GM19452 (cell line): ENCODE measurements around the gene CACNB2.

Experiments
- ATAC-seq: cut with Tn5 transposase; IDR thresholded peaks from one replicate; pipeline ENCODE4 v1.9.1; 2021; ENCODE audit not compliant: unreplicated experiment

CACNB2 gene

DNA sequence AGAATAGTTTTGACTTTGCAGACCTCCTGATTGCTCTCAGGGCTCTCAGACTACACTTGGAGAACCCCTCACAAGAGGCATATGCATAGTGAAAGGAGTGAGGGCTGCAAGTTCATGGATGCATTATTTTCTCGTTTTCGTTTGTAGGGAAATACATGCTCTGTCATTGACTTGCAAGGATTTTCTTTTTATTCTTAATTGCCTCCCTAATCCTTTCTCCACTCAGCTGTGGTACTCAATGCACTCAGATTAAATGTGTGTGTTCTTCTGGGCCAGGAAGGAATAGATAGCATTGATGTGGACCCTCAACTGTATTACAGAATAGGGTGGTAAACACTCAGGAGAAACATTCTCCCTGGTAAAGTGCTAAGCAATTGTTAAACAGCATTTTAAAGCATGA is 188.7 kb downstream of the CACNB2 start:
- no peak for ATAC-seq

DNA sequence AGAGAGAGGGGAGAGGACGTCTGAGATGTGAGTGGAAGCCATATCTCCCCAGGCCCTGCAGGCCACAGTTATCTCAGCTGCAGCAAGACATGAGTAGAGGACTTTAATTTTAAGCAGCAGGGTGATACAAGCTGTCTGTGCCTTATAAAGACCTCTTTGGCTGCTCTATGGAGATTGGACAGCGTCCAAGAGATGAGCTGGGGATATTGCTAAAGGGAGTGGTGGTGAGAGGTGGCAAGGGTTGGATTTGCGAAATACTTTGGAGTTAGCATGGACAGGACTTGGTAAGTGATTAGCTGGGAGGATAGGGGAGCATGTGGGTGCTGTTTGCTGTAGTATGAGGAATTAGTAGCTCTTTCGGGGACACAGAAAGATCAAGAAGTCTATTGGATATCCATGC is 191.8 kb downstream of the CACNB2 start:
- no peak for ATAC-seq

DNA sequence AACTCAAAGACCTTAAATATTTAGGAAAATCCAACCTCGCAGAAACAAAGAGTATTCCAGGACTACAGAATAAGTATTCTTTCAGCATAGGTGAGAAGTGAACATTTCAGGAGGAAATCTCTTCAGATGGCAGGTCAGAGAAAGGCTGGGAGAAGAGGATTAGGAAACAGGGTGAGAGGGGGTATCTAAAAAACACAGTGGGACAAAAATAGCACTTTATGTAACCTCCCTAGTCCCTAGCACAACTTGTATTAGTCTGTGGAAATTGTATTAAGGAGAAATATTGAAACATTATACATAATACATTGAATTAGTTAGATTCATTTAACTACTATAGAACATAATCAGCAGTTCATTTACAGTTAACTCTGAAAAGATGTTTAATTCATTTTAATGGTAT is 192.3 kb downstream of the CACNB2 start:
- ATAC-seq: no peak

DNA sequence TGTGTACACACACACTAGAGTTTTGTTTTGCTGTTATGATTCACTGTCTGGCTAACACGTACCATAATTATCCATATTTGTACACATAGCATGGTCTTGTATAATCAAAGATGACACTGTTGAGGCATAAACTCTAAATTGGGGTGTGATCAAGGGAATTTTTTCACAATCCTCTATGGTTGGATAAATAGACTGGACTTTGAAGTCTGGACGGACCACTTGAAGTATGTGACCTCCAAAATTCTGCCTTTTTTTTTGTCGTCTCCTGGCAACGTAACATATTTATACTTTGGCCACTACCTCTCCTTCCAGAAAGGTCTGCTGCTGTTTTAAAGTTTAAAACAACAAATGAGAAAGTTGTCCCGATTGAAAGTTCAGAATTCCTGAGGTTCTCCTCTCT is 193.4 kb downstream of the CACNB2 start:
- no peak for ATAC-seq

DNA sequence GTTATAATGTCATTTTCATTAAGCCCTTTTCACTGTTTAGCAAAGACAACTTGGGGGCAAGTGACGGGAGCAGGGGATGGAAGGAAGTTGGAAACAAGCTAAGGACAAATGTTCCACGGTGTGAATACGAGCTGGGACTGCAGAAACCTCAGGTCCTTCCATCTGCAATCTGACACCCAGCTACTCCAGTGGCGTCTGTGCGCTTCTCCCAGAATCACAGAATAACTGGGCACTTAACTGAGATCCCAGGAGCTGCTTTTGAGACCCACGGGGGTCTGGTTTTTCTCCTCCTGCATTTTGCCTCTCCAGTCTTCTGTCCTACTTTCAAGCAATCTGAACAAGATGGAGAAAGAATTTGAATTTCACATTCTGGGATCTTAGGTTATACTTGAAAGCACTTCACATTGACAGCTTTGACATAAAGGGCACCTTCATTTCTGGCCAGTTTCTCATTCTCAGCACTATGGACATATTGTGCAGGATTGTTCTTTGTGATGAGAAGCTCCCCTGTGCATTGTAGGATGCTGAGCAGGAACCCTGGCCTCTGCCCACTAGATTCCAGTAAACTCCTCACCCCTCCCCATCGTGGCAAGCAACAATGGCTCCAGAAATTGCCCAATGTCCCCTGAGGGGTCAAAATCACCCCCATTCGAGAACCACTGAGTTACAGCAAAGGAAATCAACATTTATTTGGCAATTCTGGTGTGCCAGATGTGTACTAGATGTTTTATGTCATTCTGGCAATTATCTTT is 194.1 kb downstream of the CACNB2 start:
- no peak for ATAC-seq

DNA sequence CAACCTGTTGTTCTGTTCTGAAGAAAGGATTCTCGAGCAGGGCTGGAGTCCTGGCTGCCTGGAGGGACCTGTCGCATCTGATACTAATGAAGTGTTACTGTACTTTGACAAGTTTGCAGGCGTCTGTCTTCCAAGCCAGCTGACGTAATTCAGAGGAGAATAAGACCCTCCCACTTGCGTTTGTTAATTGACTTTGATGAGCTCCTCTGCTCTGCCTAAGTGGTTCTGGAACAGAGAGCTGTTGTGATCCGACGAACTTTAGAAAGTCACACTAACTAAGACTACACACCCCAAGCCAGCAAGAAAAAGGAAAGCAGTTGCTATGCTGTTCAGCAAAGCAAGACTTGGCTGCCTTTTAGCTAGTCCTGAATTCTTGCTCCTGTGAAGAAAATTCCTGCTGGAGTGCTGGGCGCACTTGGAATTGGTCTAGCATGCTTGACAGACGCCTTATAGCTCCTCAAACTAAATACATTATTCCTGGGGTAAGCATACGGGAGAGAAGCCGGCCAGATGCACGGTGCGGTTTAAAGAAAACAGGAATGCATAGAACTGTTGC is 200.3 kb downstream of the CACNB2 start:
- ATAC-seq: no peak

DNA sequence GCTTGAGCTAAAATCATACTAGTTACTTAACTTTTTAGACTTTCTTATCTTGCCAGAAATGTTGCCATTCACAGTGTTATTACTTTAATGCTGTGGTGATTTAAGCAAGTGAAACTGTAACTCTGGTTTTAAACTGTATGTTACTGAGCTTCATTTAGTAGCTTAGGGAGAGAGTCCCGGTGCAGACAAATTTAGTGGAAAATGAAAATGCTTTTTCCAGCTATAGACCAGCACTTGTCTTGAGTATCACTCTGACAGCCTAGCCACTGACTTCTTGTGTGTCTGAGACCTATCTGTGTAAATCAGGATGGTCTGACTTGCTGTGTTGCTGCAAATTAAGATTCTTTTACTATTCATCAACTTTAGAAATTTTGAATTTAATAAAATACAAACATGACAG is 200.8 kb downstream of the CACNB2 start:
- no peak for ATAC-seq

DNA sequence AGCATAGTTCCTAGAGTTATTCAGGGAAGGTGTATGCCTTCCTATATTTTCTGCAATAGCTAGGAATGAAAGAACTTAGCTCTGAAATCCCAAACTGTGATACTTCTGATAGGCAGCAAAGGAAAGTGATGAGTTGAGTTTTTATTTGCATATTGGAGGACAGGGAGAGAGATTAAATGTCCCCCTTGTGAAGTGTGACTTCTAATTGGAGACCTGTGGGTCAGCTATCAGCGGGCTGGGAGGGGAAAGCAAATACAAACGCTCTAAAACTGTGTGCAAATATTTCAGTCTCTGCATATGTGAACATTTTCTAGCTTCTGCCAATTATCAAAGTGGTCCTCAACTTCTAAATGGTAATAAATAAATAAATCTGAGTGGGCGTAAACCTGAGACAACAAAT is 203.3 kb downstream of the CACNB2 start:
- no peak for ATAC-seq

DNA sequence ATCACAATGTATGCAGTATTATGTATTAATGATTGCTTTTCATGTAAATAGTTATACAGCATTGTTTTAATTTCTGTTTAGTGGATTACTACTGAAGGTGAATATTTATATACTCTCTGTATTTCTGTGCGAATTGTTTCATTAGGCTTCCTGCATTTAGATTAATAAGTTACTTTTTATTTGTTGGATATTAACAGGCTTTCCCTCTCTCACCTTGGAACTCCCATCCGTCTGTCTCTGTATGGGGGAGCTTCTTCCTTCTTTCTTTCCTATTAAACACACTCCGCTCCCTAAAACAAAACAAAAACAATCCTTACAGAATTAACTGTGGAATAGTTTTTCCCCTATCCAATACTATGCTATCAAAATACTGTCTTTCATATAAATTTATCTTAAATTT is 205.1 kb downstream of the CACNB2 start:
- ATAC-seq: no peak

DNA sequence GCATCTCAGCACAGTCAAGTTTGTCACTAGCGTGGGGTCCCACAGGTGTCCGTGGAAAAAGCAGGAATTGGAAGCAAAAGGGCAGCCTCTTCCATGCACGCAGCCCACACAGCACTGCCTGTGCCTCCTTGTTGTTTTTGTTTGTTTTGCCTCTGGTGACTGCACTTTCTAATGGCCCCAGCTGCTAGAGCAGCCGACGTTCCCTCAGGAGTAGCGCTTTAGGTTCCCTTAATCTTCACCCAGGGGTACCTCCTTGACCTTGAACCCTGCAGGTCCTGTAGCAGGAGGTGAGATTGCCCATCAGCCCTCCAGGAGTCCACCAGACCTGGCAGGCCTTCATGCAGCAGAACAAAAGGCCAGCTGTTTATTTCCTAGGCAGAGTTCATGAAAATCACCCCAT is 210.1 kb downstream of the CACNB2 start:
- ATAC-seq: no peak

DNA sequence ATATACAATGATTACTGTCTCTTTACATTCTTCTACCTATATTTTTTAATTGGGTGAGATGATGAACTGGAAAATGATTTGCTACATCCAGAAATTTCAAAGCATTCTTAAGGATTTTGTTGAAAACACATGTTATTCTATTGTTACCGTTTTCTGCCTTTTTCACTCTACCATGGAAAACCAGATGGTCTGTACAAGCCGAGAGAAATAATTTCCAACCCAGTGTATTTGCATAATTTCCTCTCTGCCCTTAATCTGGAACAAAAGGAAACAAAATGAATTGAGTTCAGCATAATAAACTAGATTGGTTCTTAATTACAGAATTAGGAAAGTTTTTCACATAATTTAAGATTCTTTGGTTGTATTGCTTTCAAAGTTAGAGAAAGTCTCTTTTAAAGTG is 211.2 kb downstream of the CACNB2 start:
- no peak for ATAC-seq

DNA sequence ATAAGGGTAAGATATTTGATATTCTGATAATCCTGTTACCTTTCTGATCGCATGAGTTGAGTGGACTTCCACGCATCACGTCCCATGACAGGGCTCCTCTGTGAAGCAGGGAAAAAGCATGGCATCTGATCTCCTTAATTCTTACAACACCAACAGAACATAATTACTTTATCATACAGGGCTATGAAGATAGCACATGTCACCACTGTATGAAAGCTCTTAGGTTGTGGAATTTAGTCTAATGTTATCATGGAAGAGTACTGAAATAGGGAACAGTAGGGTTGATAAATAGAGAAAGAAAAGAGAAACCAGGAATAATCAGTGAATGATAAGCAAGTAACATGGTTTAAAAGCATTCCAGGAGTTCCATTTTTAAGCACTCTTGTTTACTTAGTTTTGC is 212.0 kb downstream of the CACNB2 start:
- no peak for ATAC-seq

DNA sequence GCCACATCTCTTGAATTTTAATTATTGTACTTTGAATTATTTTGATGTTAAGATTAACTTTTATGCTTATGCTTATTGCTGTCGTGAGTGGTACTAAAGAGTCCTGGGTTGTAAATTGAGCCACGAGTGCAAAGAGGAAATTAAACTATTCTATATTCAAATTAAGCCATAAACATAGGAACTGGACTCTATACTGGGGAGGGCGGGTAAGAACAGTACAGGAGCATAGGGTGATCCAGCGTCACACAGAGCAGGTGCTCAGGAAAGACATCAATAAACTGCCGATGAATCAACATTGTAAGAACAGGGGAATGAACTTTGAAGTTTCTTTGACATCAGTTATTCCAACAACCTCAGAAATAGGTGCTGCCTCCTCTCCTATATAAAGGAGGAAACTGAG is 219.6 kb downstream of the CACNB2 start:
- no peak for ATAC-seq

DNA sequence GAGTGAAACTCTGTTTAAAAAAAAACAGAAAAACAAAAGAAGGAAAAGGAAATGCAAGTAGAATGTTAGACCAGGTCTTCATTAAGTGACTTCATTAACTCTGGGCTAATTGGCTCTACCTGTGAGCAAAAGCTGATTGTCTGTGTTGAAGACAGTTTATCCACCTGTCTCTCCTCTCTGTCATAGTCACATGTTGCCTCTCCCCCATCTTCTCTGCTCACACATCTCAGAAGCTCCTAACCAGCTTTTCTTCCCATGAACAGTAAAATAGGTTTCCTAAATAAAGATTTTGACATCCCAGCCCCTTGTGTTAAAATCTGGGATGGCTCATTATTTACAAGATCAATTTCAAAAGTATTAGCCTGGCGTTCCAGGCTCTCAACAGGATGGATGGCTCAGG is 222.7 kb downstream of the CACNB2 start:
- no peak for ATAC-seq

DNA sequence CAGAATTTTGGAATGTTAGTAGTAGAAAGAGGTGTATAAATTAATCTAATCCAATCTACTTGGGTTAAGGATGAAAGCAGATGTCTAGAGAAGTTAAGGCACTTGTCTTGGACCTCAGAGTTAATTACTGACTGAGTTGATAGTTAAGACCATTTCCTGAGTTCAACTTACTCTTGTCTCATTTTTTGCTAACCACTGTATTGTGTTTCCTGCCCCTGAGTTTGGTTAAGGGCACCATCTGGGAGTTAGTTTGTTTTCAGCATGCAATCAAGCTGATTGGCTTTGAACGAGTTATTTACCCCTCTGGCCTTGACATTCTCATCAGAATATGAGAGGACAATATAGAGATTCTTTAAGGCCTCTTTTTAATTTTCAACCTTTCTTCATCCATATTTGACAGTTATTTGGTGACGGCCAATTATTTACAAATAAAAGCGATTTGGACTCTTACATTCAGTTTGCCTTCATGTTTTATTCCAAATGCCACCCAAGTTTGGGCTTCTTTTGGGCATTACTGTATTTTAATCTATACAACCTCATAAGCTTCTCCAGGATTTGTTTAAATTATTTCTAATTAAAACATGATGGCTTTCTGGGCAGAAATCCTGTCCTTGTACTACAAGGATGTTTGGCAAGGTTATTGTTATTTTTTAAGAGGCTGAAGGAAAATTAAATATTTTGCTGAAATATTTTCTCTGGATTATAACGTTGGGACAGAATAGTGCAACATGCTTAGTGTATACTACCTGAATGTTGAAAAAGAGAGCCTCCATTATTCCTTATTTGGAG is 225.0 kb downstream of the CACNB2 start:
- peak; percentile 86 for ATAC-seq

DNA sequence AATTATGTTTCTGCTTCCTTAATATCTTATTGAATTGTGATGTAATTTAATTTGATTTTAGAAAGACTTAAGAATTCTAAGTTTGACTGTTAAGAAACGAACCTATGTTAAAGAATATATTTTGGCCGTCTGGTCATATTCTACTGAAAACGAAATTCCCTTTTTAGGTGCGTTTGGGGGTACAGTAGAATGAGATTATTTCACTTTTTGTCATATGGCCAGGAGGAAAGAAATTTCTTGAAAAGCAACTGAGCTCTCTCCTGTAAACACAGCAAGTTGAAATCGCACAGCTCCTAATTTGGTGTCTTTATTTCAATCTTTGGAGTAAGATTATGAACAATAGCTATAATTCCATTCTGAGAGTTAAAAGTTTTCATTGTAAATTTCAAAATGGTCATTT is 227.6 kb downstream of the CACNB2 start:
- ATAC-seq: no peak

DNA sequence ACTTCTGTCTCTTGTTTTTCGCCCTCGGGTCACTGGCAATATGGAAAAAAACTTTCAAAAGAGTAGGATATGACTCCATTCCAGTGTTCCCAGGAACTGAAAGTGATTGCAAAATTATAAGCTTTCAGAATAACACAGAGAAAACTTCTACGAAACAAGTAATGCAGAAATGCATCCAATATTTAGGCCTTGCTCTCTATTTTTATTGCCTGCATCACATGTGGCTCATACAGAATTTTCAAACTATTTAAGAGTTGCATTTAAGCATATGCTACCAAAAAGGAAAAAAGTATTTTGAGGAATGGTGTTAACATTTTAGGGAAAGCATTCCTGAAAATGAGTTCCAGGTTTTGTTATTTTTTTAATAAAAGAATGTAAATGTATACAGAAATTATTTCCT is 228.0 kb downstream of the CACNB2 start:
- ATAC-seq: no peak

DNA sequence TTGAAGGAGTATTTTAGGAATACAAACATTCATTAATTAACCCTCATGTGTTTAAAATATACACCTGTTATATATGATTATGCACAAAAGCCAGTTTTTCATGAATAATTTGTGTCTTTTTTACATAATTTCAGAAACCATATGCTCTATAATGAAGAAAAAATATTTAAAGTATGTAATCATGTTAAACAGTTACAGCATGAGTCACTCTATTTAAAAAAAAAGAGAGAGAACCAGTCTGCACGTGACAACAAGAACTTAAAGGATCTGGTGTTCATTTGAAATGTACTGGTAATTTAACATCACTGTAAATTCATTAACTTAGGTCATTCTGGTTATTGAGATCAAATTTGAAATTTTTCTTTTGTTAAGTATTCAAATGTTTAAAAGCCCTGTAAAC is 228.5 kb downstream of the CACNB2 start:
- no peak for ATAC-seq

DNA sequence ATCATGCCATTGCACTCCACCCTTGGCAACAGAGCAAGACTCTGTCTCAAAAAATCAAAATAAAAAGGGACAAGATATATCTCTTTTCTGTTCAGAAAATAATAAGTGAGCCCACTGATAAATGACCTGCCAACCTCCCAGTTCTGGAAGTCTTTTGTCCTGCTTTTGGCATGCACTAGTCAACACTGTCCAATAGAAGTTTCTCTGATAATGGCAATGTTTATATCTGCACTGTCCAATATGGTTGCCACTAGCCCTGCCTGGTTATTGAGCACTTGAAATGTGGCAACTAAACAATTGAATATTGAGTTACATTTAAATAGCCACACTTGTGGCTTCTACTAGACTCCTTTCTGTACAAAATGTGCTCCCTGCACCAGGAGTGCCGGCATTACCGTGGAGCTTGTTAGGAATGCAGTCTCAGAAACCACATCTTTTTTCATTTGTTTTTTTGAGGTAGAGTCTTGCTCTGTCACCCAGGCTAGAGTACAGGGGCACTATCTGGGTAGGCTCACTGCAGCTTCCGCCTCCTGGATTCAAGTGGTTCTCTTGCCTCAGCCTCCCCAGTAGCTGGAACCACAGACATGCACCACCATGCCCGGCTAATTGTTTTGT is 229.7 kb downstream of the CACNB2 start:
- no peak for ATAC-seq

DNA sequence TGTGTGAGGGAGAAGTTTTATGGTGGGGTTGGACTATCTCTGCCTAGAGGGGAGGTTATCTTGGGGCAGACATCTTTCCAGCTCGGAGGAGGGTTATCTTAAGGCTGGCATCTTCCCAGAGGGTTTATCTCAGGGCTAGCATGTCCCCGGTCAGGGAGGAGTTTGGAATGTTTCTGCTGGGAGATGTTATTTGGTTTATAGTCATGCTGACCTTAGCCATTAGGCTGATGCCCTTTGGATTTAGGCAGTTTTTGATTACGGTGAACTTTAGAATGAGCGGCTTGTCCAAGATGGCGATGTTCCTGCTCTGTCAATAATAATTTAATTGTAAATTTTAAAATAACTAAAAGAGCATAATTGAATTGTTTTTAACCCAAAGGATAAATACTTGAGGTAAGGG is 236.4 kb downstream of the CACNB2 start:
- no peak for ATAC-seq

DNA sequence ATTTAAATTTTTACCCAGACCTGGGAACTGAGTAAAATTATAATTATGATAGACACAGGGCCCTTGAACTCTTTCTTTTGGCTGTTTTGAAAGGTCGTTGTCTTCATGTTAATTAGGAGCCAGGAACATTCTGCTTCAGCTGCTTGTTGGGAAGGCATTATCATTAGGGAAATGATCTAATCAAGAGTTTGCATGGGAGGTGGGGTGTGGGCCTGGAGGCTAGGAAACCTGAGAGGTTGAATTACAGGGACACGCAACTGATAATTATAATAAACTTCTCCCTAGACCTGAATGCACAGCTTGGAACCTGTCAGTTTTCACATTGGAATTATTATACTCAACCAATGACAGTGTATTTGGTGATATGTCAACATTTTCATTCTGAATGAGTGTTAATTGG is 237.7 kb downstream of the CACNB2 start:
- ATAC-seq: no peak

DNA sequence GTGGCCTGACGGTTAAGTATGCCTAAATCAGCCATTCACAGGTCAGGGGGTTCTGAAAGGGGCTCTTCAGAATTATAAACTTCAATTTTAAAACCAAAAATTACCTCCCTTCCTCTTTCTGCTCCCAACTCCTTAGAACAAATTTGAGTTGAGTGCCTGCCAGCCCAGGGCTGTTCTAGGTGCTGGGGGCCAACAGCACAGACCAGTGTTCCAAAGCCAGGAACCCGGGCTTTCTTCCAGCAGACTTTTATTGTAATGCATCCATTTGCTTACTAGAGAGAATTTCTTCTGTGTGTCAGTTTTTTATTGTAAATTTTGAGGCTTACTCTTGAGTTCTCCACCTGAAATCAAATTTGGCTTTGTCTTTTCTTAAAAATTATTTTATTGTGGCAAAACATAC is 238.5 kb downstream of the CACNB2 start:
- ATAC-seq: no peak
